Transverse colon (tissue), 4 donors: ENCODE measurements around the gene KRTAP10-5.

ENCODE experiments used
- POLR2AphosphoS5 ChIP-seq, 3 donors: sonication (generic); formaldehyde crosslinking; IDR thresholded peaks; one replicate each; pipeline ENCODE4 v1.6.1; 2016; ENCODE audit warnings: antibody characterized with exemption in 3 of 3
- TF ChIP-seq, protein P1 (sequence below), 5 experiments: fragments of 200-600 bp in 3 of 5; fragments of 450-650 bp in 2 of 5; sonication (generic) in 3 of 5; IDR thresholded peaks; 1 replicate in 2 of 5; 2 replicates in 3 of 5; pipeline ENCODE4 v1.5.1; 2016 to 2017; ENCODE audit warnings: antibody characterized with exemption in 5 of 5, inconsistent platforms in 3 of 5, mild to moderate bottlenecking in 2 of 5, moderate library complexity in 1 of 5

DNA sequence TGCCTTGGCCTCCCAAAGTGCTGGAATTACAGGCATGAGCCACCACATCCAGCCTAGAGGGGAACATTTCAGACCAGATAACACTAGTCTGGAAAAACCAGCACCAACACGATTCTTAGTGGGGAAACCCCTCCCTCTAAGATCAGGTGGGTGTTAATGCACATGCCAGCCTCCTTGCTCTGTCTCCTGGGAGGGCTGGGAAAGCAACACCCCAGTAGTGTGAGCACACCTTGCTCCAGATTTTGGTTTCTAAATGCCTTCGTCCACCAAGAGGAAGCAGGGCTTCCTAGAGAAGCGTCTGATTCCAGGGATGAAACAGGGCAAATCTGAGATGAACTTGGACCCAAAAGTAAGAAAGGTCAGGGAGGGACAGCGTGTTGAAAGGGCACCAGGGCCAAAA lies 9.1 kb downstream of the KRTAP10-5 start:
- TF ChIP-seq, protein P1, sequence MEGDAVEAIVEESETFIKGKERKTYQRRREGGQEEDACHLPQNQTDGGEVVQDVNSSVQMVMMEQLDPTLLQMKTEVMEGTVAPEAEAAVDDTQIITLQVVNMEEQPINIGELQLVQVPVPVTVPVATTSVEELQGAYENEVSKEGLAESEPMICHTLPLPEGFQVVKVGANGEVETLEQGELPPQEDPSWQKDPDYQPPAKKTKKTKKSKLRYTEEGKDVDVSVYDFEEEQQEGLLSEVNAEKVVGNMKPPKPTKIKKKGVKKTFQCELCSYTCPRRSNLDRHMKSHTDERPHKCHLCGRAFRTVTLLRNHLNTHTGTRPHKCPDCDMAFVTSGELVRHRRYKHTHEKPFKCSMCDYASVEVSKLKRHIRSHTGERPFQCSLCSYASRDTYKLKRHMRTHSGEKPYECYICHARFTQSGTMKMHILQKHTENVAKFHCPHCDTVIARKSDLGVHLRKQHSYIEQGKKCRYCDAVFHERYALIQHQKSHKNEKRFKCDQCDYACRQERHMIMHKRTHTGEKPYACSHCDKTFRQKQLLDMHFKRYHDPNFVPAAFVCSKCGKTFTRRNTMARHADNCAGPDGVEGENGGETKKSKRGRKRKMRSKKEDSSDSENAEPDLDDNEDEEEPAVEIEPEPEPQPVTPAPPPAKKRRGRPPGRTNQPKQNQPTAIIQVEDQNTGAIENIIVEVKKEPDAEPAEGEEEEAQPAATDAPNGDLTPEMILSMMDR (IDR thresholded peaks at IDR 0.05): no peak
- TF ChIP-seq POLR2AphosphoS5 (IDR thresholded peaks at IDR 0.05): no peak
